ENCODE data around the gene CR1. TPM values are rescaled to one million over a fixed set of nuclear protein-coding genes. Genes with fewer than 3 reads are reported as not detected.
"Not testable (repeated sequence)": the region's sequence is repeated elsewhere in the genome, so short reads cannot be mapped to it uniquely, and the experiment has no call there.

The CR1 gene
- total and polyA plus RNA-seq, 9 of the 15 experiments (the other 6 are each of a cell fraction or from before 2014, with no cell fraction given) = 0.07 to 0.47 (median 0.18) TPM

- peaks cover 10% of the 10 kb centered on the region for H3K36me3 ChIP-seq (ENCODE audit: control insufficient read depth, insufficient read depth, low read length)
- POLR2A ChIA-PET; FAIRE-seq; DNase-seq (ENCODE audit: extremely low read depth in 1 of 4, low spot score in 3 of 4); ATAC-seq; in situ Hi-C loops (cut with MboI); H3K9ac ChIP-seq (ENCODE audit: insufficient read depth in 1 of 2, low read depth in 2 of 2, low read length in 2 of 2); H3K4me3 ChIP-seq; H3K9me3 ChIP-seq (replicated peaks; ENCODE audit: control insufficient read depth, insufficient read depth, low read depth, low read length); BruUV-seq (replicated peaks); H3K27me3 ChIP-seq (ENCODE audit: control insufficient read depth in 2 of 2, insufficient read depth in 2 of 2, low read length in 2 of 2); intact Hi-C loops (cut with micrococcal nuclease); H4K20me1 ChIP-seq (replicated peaks; ENCODE audit: control insufficient read depth, insufficient read depth, low read length); H3K9me1 ChIP-seq (ENCODE audit: control insufficient read depth, insufficient read depth, low read length); CTCF ChIA-PET (ENCODE audit: low intra/inter-chr PET ratio); H3K27ac ChIP-seq (ENCODE audit: extremely low read depth, low read depth, low read length); H2AFZ ChIP-seq (ENCODE audit: low read depth, low read length); H3K4me2 ChIP-seq (ENCODE audit: insufficient read depth, low read length): not testable (repeated sequence)
- 100% methylated on average over 1 of the region's 2 CpGs for WGBS (ENCODE audit: insufficient coverage, low coverage, missing lambda C conversion rate)
- peaks cover 0 to 11% of the 10 kb centered on the region in 2 experiments; a peak in 2 of 5 replicates for H3K4me1 ChIP-seq (replicated peaks in 1 of 2; ENCODE audit: control insufficient read depth in 2 of 2, insufficient read depth in 2 of 2, low read length in 2 of 2)
- H3K79me2 ChIP-seq (ENCODE audit: control insufficient read depth, insufficient read depth, low read length) = peaks cover 64% of the 10 kb centered on the region
- TF ChIP-seq ZNF507 (tag; conservative IDR thresholded peaks at IDR 0.05) (peak; percentile 96), ZNF354B (CRISPR knock-in tag; IDR thresholded peaks at IDR 0.05) (peak; percentile 19; the same call in 1 of the 2 replicates)
These were observed 165.5 kb downstream of the CR1 start for GRCh38 chr1:207661420-207661819.

- POLR2A ChIA-PET = no interaction called here
- no peaks in the 10 kb centered on the region for H3K9me1 ChIP-seq (ENCODE audit: control insufficient read depth, insufficient read depth, low read length)
- no peak for FAIRE-seq
- CTCF ChIA-PET (ENCODE audit: low intra/inter-chr PET ratio) = no interaction called here
- peaks cover 67% of the 10 kb centered on the region for H3K79me2 ChIP-seq (ENCODE audit: control insufficient read depth, insufficient read depth, low read length)
- peaks cover 2% of the 10 kb centered on the region; the same call in 1 of the 2 replicates for H4K20me1 ChIP-seq (replicated peaks; ENCODE audit: control insufficient read depth, insufficient read depth, low read length)
- H3K4me1 ChIP-seq (replicated peaks in 1 of 2; ENCODE audit: control insufficient read depth in 2 of 2, insufficient read depth in 2 of 2, low read length in 2 of 2) = peaks cover 6 to 14% of the 10 kb centered on the region in 2 experiments; a peak in 4 of 5 replicates
- no TSS peak for BruUV-seq (replicated peaks)
- no peaks in the 10 kb centered on the region for H3K27me3 ChIP-seq (ENCODE audit: control insufficient read depth in 2 of 2, insufficient read depth in 2 of 2, low read length in 2 of 2)
- no peak for DNase-seq (ENCODE audit: extremely low read depth in 1 of 4, low spot score in 3 of 4)
- no peaks in the 10 kb centered on the region; the same call in none of the 2 replicates for H3K9me3 ChIP-seq (replicated peaks; ENCODE audit: control insufficient read depth, insufficient read depth, low read depth, low read length)
- H3K36me3 ChIP-seq (ENCODE audit: control insufficient read depth, insufficient read depth, low read length) = peaks cover 18% of the 10 kb centered on the region
- H3K4me3 ChIP-seq = no peak overlapping the region
- in situ Hi-C loops (cut with MboI) (no loop called here), intact Hi-C loops (cut with micrococcal nuclease) (no loop called here)
- H2AFZ ChIP-seq (ENCODE audit: low read depth, low read length) = no peak overlapping the region
- no peak overlapping the region for H3K27ac ChIP-seq (ENCODE audit: extremely low read depth, low read depth, low read length)
- no peak for ATAC-seq
- WGBS (ENCODE audit: insufficient coverage, low coverage, missing lambda C conversion rate) = 100% methylated on average over 1 of the region's 1 CpG
- no peak overlapping the region for H3K4me2 ChIP-seq (ENCODE audit: insufficient read depth, low read length)
- TF ChIP-seq ZNF146 (CRISPR knock-in tag; IDR thresholded peaks at IDR 0.05; ENCODE audit: unreplicated experiment) (peak; percentile 94), ZNF561 (CRISPR knock-in tag; conservative IDR thresholded peaks at IDR 0.05) (no peak), LCOR (CRISPR knock-in tag; IDR thresholded peaks at IDR 0.05) (no peak), KDM1A (IDR thresholded peaks at IDR 0.05) (peak in 1 of 2 experiments; percentile 19; a peak in 1 of 4 replicates), RBM25 (IDR thresholded peaks at IDR 0.05; ENCODE audit: low read depth, low read length, severe bottlenecking) (peak; percentile 44)
- no peak overlapping the region for H3K9ac ChIP-seq (ENCODE audit: insufficient read depth in 1 of 2, low read depth in 2 of 2, low read length in 2 of 2)
These were observed 170.4 kb downstream of the CR1 start for GRCh38 chr1:207666342-207666741.
